Ovary (tissue), 9 donors: Measurements from ENCODE around the gene RTP5. TPM values are rescaled to one million over a fixed set of nuclear protein-coding genes. Genes with fewer than 3 reads are reported as not detected.

Experiments
- DNase-seq, 5 donors: peaks; one replicate each; pipeline ENCODE4 v3.0.0-alpha.2; 2019 to 2020
- H3K27ac ChIP-seq, 2 donors: fragments of 200-600 bp; one replicate each; pipeline versions ENCODE4 v1.5.1 to v1.8.0; 2019 to 2022
- H3K27me3 ChIP-seq: fragments of 200-600 bp; one replicate; pipeline ENCODE4 v1.8.0; 2022
- H3K36me3 ChIP-seq: fragments of 200-600 bp; sonication (generic); one replicate; pipeline ENCODE4 v1.5.1; 2019
- H3K4me1 ChIP-seq: one replicate; pipeline ENCODE4 v1.8.1; 2013; ENCODE audit warnings: mild to moderate bottlenecking, moderate library complexity; ENCODE audit not compliant: insufficient read depth
- H3K4me3 ChIP-seq: fragments of 200-600 bp; sonication (generic); one replicate; pipeline ENCODE4 v1.5.1; 2017
- H3K9me3 ChIP-seq, 2 donors: fragments of 200-600 bp in 1 of 2; sonication (generic) in 1 of 2; one replicate each; pipeline versions ENCODE4 v1.5.1 to v1.8.1; 2013 to 2019; ENCODE audit warnings: mild to moderate bottlenecking in 1 of 2, moderate library complexity in 1 of 2
- CTCF ChIP-seq, 3 donors: fragments of 450-650 bp in 2 of 3; fragments of 200-600 bp in 1 of 3; IDR thresholded peaks; one replicate each; pipeline versions ENCODE4 v1.5.1 to v1.8.0; 2016 to 2022; ENCODE audit warnings: antibody characterized with exemption in 3 of 3, mild to moderate bottlenecking in 1 of 3
- EP300 ChIP-seq: sonication (generic); formaldehyde crosslinking; IDR thresholded peaks from one replicate; pipeline ENCODE4 v1.6.1; 2017; ENCODE audit warnings: antibody characterized with exemption
- POLR2A ChIP-seq: fragments of 450-650 bp; IDR thresholded peaks from one replicate; pipeline ENCODE4 v1.6.1; 2017; ENCODE audit warnings: antibody characterized with exemption, mild to moderate bottlenecking, moderate library complexity
- WGBS, 3 donors: extraction: QIAGEN DNeasy Blood & Tissue Kit in 1 of 3; methylation state at CpG; one replicate each; pipeline versions ENCODE4 v1.1.5 to v1.1.7; 2013 to 2017; 5-methylcytosine and 5-hydroxymethylcytosine counted together
- intact Hi-C, 4 donors: fragments of 100-400 bp; cut with DNase I; formaldehyde crosslinking; loops; one replicate each; pipeline versions ENCODE4 v1.11.0 to v1.15.1; 2022 to 2023
- polyA plus RNA-seq, 2 donors: library from polyadenylated mRNA; stranded (reverse); fragments of 200-250 nt in 1 of 2; fragments of 350-450 nt in 1 of 2; fragmentation: Illumina TruSeq in 1 of 2; extraction: RNeasy Lipid Tissue Mini Kit (QIAGEN cat#74804) in 1 of 2; gene quantifications; one replicate each; pipeline ENCODE4 v1.2.3, GENCODE V29; 2013 to 2014
- total RNA-seq, 7 donors: library from RNA; depleted of rRNA in 2 of 7; stranded (reverse); fragments of >200 nt in 2 of 7; fragmentation: NEBNext Ultra II Directional in 3 of 7; extraction: Animal tissue kit (Norgen Biotek cat#: 25700) in 3 of 7; gene quantifications; one replicate each; pipeline versions ENCODE4 v1.1.0 to v1.2.4, GENCODE V29; 2016 to 2023
- donor health status: DM: no; HTN: no; CAD: no; lungs with moderate emphysema.
- donor health status: DM: no; HTN: no; CAD: no.
- donor health status: Bipolar disorder and iron deficiency.
- donor health status: DM: yes; HTN: yes; CAD: no.
- donor health status: DM: no; HTN: no; CAD: no.
- donor health status: DM: yes; HTN: yes; CAD: no.

Gene RTP5
- total and polyA plus RNA-seq, 9 donors: 0.10 TPM; not detected in 8

GRCh38 chr2:241885946-241886643 is 16.6 kb downstream of the RTP5 start:
- no peaks in the 10 kb centered on the region for H3K27me3 ChIP-seq
- TF ChIP-seq POLR2A (no peak), EP300 (no peak), CTCF (IDR thresholded peaks at IDR 0.05) (no peak)
- H3K4me1 ChIP-seq: peaks cover 7% of the 10 kb centered on the region
- H3K27ac ChIP-seq: no peak overlapping the region
- intact Hi-C loops: no loop called here
- 79 to 82% (median 81%) methylated on average over 15 of the region's 15 CpGs for WGBS, 3 donors
- DNase-seq: no peak
- H3K36me3 ChIP-seq: no peaks in the 10 kb centered on the region
- H3K9me3 ChIP-seq: no peaks in the 10 kb centered on the region
- H3K4me3 ChIP-seq: no peak overlapping the region

- H3K27me3 ChIP-seq: no peaks in the 10 kb centered on the region
- H3K4me1 ChIP-seq: peaks cover 7% of the 10 kb centered on the region
- H3K4me3 ChIP-seq: no peak overlapping the region
- no peaks in the 10 kb centered on the region for H3K36me3 ChIP-seq
- DNase-seq: no peak
- no peak overlapping the region for H3K27ac ChIP-seq
- H3K9me3 ChIP-seq: no peaks in the 10 kb centered on the region
- intact Hi-C loops: no loop called here
- TF ChIP-seq POLR2A: no peak
- no peak for TF ChIP-seq CTCF (IDR thresholded peaks at IDR 0.05)
- TF ChIP-seq EP300: no peak
- 93 to 96% (median 94%) methylated on average over 19 of the region's 19 CpGs for WGBS, 3 donors
These were observed 17.4 kb downstream of the RTP5 start for GRCh38 chr2:241886840-241887447.

- Histone ChIP-seq H3K4me1 (peaks cover 11% of the 10 kb centered on the region), H3K4me3 (no peak overlapping the region), H3K36me3 (no peaks in the 10 kb centered on the region), H3K9me3 (no peaks in the 10 kb centered on the region), H3K27ac (no peak overlapping the region), H3K27me3 (no peaks in the 10 kb centered on the region)
- WGBS, 3 donors: 88 to 95% (median 92%) methylated on average over 19 to 23 of the region's 24 CpGs
- no peak for TF ChIP-seq POLR2A
- TF ChIP-seq CTCF (IDR thresholded peaks at IDR 0.05): no peak
- no peak for TF ChIP-seq EP300
- no peak for DNase-seq
- intact Hi-C loops: no loop called here
These were observed 18.4 kb downstream of the RTP5 start for GRCh38 chr2:241887806-241888522.

GRCh38 chr2:241888641-241889040 is 19.1 kb downstream of the RTP5 start:
- intact Hi-C loops: no loop called here
- Histone ChIP-seq H3K9me3 (no peaks in the 10 kb centered on the region), H3K4me1 (peaks cover 11% of the 10 kb centered on the region), H3K27me3 (no peaks in the 10 kb centered on the region), H3K36me3 (no peaks in the 10 kb centered on the region), H3K4me3 (no peak overlapping the region), H3K27ac (no peak overlapping the region)
- DNase-seq: no peak
- no peak for TF ChIP-seq EP300
- no peak for TF ChIP-seq POLR2A
- no peak for TF ChIP-seq CTCF (IDR thresholded peaks at IDR 0.05)
- 71 to 82% (median 81%) methylated on average over 4 to 5 of the region's 6 CpGs for WGBS, 3 donors
